ENCODE data around the gene URGCP.
"Not testable (repeated sequence)": the region's sequence is repeated elsewhere in the genome, so short reads cannot be mapped to it uniquely, and the experiment has no call there.

URGCP gene

GRCh38 chr7:43872406-43873110, 33.8 kb downstream of the URGCP start:
- DNase-seq: no peak

DNA sequence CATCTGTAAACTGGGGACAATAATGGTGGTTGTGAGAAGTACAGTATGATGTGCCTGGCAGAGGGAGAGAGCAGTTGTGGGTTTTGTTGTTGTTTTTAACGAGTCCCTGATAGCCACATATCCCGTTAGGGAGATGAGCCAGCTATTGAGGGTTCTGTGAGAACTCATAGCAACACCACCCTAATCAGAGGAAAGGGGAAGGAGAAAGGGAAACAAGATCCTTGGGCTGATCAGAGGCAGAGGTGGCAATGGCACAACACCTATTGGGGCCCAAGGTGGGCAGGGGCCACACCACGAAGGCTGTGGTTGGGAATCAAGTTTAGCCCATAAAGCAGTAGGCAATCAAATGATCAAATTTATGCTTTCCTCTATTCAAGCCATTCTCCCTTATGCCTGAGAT, 35.3 kb downstream of the URGCP start:
- no peak for DNase-seq

DNA sequence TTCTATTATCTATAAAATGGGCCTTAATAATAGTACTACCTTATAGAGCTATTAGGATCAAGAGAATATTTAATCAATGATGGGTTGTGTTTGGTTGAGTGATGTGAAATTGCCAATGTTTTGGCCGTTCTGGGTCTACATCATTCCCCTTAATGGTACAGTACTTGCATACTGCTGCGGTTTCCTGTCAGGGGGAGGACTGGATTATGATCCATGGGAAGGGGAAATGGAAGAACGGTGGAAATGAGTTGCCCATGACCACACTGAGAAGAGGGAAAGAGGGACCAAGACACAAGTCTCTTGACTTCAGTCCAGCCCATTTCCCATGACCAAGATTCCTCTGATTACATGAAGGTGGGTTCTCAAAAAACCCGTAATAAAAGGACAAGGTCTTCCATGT, 36.1 kb downstream of the URGCP start:
- DNase-seq: no peak

DNA sequence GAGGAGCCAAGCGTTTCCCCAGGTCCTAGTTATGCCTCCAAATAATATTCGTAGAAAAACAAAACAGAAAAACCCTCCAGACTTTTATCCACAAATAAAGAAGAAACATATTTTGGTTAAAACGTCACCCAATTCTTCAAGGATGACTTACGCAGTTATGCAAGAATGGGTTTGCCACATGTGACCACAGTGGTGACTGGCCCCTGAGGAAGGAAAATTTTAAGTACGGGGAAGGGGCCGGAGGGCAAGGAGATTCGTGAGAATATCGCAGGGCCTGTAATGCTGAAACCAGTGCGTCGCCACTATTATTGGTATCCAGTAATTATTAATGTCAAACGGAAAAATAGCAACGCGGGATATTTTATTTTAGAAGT, 36.5 kb downstream of the URGCP start:
- no peak for DNase-seq

- DNase-seq: peak; percentile 96
Observed at GRCh38 chr7:43869006-43869866, 37.2 kb downstream of the URGCP start, which contains the start of gene MRPS24. Gene MRPS24, minus strand, starts transcription at chr7:43869517. Its CDS starts 22 bp downstream, at chr7:43869495.

DNA sequence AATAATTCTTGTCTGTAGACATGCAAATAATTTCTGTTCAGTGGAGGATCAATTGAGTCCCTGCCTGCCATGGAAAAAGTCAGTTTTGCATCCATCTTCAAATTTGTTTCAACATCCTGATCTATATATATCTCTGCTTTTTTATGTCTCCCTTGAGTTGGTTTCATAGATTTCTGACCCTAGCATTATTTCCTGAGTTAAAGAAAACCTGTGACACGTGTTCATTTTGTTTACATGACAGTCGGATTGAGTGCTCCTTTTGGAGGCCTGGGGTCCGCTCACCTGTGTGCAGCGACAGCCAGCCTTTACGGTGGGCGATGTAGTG, 37.8 kb downstream of the URGCP start:
- no peak for DNase-seq

GRCh38 chr7:43868181-43868580, 38.2 kb downstream of the URGCP start:
- no peak for DNase-seq

DNA sequence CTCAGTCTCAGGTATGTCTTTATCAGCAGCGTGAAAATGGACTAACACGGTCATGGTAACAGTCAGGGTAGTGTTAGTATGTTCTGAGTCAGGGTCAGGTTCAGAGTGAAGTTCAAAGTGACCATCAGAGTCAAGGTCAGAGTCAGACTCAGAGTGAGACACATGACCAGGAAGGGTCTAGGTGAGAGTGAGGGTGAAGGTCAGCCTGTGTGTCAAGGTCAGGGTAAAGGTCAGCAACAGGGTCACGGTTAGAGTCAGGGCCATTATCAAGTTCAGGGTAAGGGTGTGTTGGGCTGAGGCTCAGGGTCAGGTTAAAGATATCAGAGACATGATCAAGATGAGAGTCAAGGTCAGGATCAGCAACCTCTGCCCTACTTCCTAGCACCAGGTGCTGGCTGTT, 41.1 kb downstream of the URGCP start:
- DNase-seq: no peak

- DNase-seq: no peak
Observed at GRCh38 chr7:43864126-43864525, 42.3 kb downstream of the URGCP start.

- DNase-seq: no peak
Observed at GRCh38 chr7:43856996-43857395, 49.4 kb downstream of the URGCP start.

DNA sequence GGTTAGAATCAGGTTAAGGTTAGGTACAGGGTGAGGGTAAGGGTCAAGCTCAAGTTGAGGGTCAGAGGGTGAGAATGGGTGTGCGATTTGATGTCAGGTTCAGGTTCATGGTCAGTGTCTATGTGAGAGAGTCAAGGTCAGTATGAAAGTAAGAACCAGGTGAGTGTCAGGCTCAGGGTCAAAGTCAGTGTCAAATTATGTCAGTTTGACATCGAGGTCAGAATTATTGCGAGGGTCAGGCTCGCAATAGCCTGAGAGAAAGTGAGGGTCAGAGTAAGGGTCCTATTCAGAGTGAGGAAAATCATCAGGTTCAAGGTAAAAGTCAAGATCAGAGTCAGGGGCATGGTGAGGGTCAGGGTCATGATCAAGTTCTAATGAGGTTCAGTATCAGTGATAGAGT, 50.1 kb downstream of the URGCP start:
- DNase-seq: no peak

- no peak for DNase-seq
Observed at GRCh38 chr7:43855176-43855575, 51.2 kb downstream of the URGCP start.

GRCh38 chr7:43851805-43852204, 54.6 kb downstream of the URGCP start:
- DNase-seq: no peak

GRCh38 chr7:43850348-43851116, 55.9 kb downstream of the URGCP start:
- DNase-seq: no peak

- no peak for DNase-seq
Observed at GRCh38 chr7:43849047-43849446, 57.3 kb downstream of the URGCP start.

DNA sequence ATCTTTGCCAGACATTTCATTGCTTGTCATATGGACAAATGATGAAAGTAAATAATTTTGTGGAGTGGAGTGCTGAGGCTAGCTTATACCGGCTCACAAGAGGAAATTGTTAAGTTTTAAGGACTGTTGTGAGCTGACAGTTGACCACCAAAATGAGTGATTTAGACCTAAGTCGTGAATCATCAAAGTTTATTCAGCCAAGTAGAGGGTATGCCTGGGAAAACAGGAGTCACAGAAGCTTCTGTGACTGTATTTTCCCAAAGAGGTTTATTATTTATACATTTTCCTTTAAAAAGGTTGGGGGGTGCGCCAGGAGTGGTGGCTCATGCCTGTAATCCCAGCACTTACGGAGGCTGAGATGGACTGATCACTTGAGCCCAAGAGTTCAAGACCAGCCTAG, 58.9 kb downstream of the URGCP start:
- DNase-seq: no peak

DNA sequence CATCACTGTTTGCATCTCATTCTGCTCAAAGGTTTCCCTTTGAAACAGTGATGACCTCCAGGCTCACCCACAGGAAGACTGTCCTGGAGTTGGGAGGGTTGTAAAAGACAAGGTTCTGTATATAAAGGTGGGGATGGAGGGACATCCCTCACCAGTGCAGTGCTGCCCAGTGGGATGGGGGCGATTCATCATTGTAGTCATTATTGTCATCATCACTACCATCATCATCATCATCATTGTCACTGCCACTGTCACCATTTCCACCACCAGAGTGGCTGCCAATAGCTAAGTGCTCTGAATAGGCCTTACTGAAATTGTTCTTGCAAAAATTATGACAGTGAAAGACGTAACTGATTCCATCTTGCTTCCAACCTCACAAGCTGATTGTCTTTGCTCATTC, 61.7 kb downstream of the URGCP start:
- DNase-seq: no peak

DNA sequence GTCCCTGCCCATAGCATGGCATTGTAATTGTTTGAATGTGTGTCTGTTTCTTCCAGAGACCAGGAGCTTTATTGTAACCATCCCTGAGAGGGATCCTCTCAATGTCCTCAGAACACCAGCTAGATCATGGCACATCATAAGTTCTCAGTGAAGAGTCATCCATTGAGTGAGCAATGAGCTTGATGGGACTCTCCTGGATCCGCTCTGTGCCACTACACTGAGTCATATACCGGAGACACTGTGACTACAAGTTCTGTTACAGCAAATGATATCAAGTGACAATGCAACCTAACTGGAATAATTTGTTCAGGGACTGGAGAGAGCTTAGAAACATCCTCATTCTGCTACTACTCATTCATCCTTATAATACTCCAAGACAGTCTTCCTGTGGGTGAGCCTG, 62.1 kb downstream of the URGCP start:
- DNase-seq: no peak

DNA sequence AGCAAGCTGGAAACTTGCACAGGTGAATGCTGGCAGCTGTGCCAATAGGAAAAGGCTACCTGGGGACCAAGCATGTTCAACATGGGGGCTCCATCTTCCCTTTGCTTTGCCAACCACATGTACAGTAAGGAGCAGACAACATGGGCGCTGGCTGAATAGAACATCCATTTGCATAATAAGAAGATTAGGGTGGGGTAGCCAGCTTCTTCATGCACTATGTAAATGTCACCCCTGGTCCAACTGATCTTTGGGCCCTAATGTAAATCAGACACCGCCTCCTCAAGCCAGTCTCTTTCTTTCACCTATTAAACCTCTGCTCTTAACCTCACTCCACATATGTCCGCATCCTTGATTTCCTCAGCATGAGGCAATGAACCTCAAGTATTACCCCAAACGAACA, 63.1 kb downstream of the URGCP start:
- no peak for DNase-seq

- DNase-seq: no peak
Observed at GRCh38 chr7:43838201-43838658, 68.2 kb downstream of the URGCP start.

DNA sequence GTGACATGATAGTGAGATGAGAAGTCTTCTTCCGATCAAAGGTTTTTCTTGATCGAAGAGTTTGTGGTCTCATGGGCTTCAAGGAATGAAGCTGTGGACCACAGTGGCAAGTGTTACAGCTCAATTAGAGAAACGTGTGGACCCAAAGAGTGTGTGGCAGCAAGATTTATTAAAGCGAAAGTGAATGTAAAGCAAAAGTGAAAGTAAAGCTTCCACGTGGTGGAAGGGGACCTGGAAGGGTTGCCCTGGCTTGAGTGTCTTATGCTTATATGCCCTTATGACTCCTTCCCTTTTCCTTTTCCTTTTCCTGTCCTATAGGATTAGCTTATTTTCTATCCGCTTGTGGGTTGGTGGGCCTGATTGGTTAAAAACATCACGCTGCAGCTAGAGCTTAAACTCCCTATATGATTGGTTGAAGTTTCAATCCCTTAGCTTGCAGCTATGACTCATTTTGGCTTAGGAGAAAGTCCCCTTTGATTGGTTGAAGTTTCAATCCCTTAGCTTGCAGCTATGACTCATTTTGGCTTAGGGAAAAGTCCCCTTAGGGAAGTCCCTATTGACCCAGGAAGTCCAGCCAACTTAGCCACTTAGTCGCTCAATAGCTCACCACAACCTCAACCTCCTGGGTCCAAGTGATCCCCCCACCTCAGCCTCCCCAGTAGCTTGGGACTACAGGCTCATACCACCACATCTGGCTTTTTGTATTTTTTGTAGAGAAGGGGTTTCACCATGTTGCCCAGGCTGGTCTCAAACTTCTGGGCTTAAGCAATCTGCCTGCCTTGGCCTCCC, 71.7 kb downstream of the URGCP start:
- DNase-seq: no peak

- not testable (repeated sequence) for DNase-seq
Observed at GRCh38 chr7:43830917-43831316, 75.5 kb downstream of the URGCP start.
